Muscle of leg (tissue), 11 donors: ENCODE data around the gene GATAD2B. TPM values are rescaled to one million over a fixed set of nuclear protein-coding genes. Genes with fewer than 3 reads are reported as not detected.
"Not testable (repeated sequence)": the region's sequence is repeated elsewhere in the genome, so short reads cannot be mapped to it uniquely, and the experiment has no call there.

Source experiments
- DNase-seq: peaks from one replicate; pipeline ENCODE4 v3.0.0; 2013
- H3K27ac ChIP-seq: one replicate; pipeline ENCODE4 v1.5.1; 2013; ENCODE audit warnings: mild to moderate bottlenecking, low read length, control low read depth
- H3K27me3 ChIP-seq: one replicate; pipeline ENCODE4 v1.6.1; 2013; ENCODE audit warnings: low read length; ENCODE audit not compliant: control insufficient read depth, insufficient read depth
- H3K36me3 ChIP-seq: one replicate; pipeline ENCODE4 v1.6.1; 2013; ENCODE audit warnings: low read length; ENCODE audit not compliant: control insufficient read depth, insufficient read depth
- H3K4me1 ChIP-seq: one replicate; pipeline ENCODE4 v1.6.1; 2013; ENCODE audit warnings: low read length; ENCODE audit not compliant: control insufficient read depth, insufficient read depth
- H3K4me3 ChIP-seq: one replicate; pipeline ENCODE4 v1.5.1; 2013; ENCODE audit warnings: low read length, control low read depth
- H3K9me3 ChIP-seq: replicated peaks from 2 replicates; pipeline ENCODE4 v1.6.1; 2013; ENCODE audit warnings: low read depth, low read length; ENCODE audit not compliant: control insufficient read depth
- WGBS: methylation state at CpG from one replicate; pipeline ENCODE4 v1.1.5; 2013; ENCODE audit warnings: missing lambda C conversion rate; ENCODE audit not compliant: insufficient coverage; 5-methylcytosine and 5-hydroxymethylcytosine counted together
- polyA plus RNA-seq, 8 donors: library from polyadenylated mRNA; unstranded; fragments of 120-200 nt; gene quantifications; one replicate each; pipeline versions ENCODE4 v1.2.1 to v1.2.3, GENCODE V29; 2013; ENCODE audit warnings: inconsistent platforms in 1 of 8, low replicate concordance in 1 of 8; ENCODE audit not compliant: insufficient read length in 8 of 8, insufficient read depth in 1 of 8
- total RNA-seq: library from RNA; stranded (reverse); fragments of 120-200 nt; gene quantifications from one replicate; pipeline ENCODE4 v1.2.4, GENCODE V29; 2013

GATAD2B gene
- total and polyA plus RNA-seq, 9 donors = 8.8 to 18.3 (median 14.0) TPM

DNA sequence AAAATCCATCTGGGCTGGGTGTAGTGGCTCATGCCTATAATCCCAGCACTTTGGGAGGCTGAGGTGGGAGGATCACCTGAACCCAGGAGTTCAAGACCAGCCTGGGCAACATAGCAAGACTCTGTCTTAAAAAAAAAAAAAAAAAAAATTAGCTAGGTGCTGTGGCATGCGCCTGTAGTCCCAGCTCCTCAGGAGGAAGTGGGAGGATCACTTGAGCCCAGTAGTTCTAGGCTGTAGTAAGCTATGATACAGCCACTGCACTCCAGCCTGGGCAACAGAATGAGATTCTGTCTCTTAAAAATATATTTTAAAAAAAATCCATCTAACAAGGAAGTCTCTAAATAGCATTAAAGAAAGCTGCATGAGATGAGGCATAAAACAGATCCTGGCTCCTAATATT, 26.9 kb downstream of the GATAD2B start:
- not testable (repeated sequence) for H3K36me3 ChIP-seq, H3K9me3 ChIP-seq, H3K27ac ChIP-seq, H3K27me3 ChIP-seq, H3K4me1 ChIP-seq, H3K4me3 ChIP-seq, DNase-seq
- WGBS = no CpG with 5 or more reads among the region's 1 CpG

DNA sequence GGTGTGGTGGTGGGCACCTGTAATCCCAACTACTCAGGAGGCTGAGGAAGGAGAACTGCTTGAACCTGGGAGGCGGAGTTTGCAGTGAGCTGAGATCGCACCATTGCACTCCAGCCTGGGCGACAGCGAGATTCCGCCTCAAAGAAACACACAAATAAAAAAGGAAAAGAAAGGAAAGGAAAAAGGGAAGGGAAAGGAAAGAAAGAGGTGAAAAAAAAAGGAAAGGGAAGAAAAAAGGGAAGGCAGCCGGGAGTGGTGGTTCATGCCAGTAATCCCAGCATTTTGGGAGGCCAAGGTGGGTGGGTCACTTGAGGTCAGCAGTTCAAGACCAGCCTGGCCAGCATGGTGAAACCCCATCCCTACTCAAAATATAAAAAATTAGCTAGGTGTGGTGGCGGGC, 31.7 kb downstream of the GATAD2B start:
- H3K4me3 ChIP-seq, H3K4me1 ChIP-seq, H3K36me3 ChIP-seq, H3K27ac ChIP-seq, H3K27me3 ChIP-seq, DNase-seq, H3K9me3 ChIP-seq: not testable (repeated sequence)
- 100% methylated on average over 1 of the region's 7 CpGs for WGBS

DNA sequence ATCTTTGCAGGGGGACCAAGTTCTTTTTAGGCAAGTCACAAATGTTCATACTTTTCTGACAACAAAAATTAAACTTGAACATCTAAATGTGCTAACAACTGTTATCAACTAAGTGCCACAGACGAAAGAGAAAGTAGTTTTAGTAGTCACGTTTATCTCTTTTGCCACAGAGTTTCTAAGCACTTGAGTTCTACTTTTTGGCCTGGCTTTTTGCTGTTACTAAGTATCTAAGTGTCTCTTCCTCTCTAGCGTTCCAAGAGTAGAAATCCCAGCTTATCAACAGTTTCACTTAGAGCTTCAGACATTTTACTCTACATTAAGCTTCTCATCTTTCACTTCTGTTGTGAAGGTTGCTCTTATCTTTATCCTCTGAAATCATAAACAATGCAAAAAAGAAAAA, 34.2 kb downstream of the GATAD2B start:
- Histone ChIP-seq H3K27ac (no peak overlapping the region), H3K9me3 (no peaks in the 10 kb centered on the region), H3K4me1 (no peaks in the 10 kb centered on the region), H3K4me3 (no peak overlapping the region), H3K27me3 (no peaks in the 10 kb centered on the region), H3K36me3 (peaks cover 4% of the 10 kb centered on the region)
- no CpG with 5 or more reads among the region's 3 CpGs for WGBS
- DNase-seq = no peak

DNA sequence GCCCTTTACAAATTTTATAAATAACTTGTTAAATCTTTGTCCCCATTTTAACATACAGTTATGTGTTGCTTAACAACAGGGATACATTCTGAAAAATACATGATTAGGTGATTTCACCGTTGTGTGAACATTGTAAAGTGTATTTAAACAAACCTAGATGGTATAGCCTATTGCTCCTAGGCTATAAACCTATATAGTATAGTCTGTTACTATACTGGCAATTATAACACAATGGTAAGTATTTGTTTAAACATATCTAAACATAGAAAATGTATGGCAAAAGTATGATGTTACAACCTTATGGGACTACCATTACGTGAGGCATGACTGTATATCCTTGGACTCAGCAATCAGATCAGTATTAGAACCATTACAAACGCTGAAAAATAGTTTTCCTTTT, 36.6 kb downstream of the GATAD2B start:
- H3K4me3 ChIP-seq = no peak overlapping the region
- no peak for DNase-seq
- peaks cover 2% of the 10 kb centered on the region for H3K4me1 ChIP-seq
- no peaks in the 10 kb centered on the region for H3K9me3 ChIP-seq
- WGBS = no CpG with 5 or more reads among the region's 3 CpGs
- H3K36me3 ChIP-seq = peaks cover 4% of the 10 kb centered on the region
- H3K27me3 ChIP-seq = no peaks in the 10 kb centered on the region
- no peak overlapping the region for H3K27ac ChIP-seq

DNA sequence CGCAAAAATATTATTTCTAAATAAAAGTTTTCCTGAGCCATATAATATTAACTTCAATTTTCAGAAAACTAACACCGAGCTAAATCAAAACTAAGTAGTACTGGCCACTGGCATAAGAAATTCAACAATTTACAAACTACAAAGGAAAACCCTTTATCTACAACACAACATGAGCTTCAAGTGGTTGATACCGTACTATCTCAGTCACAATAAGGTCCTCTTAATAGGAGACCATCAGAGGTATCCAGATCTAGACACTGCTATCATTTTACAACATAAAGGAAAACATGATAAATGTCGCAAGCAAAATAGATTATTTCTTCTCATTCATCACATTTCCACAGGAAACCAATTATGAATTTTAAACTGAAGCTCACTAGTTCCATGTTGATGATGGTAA, 39.5 kb downstream of the GATAD2B start:
- Histone ChIP-seq H3K4me3 (no peak overlapping the region), H3K27ac (no peak overlapping the region), H3K36me3 (peaks cover 4% of the 10 kb centered on the region), H3K27me3 (no peaks in the 10 kb centered on the region), H3K4me1 (peaks cover 9% of the 10 kb centered on the region), H3K9me3 (no peaks in the 10 kb centered on the region)
- no CpG with 5 or more reads among the region's 4 CpGs for WGBS
- no peak for DNase-seq

DNA sequence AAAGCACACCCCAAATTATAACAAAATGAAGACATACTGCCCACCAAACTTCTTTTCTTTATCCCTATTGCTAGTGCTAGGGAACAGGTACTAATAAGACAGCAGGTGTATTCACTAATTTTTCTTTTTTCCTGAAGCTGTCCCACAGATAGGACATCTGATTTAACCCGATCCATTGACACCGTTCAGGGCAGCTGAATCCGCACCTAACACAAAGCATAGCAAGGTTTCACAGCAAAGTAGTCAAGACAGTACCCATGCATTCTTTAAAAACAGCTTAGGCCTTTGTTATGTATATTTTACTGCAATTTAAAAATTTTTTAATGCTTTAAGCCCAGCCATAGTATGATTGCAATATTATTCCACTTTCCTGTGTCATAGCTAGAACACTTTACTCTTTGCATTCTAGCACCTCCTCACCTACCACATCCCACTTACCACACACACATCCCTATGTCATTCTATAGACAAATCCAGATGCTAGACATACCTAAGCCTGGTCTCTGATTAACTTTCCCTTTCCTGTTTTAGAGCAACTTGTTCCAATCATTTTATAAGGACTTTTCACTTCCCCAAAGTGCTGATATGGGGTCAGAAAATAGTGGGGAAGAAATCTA, 40.4 kb downstream of the GATAD2B start:
- DNase-seq = no peak
- Histone ChIP-seq H3K36me3 (peaks cover 4% of the 10 kb centered on the region), H3K4me3 (no peak overlapping the region), H3K4me1 (peaks cover 9% of the 10 kb centered on the region), H3K27me3 (no peaks in the 10 kb centered on the region), H3K27ac (peak overlapping the region; percentile 94), H3K9me3 (no peaks in the 10 kb centered on the region)
- WGBS = 60% methylated on average over 1 of the region's 3 CpGs

DNA sequence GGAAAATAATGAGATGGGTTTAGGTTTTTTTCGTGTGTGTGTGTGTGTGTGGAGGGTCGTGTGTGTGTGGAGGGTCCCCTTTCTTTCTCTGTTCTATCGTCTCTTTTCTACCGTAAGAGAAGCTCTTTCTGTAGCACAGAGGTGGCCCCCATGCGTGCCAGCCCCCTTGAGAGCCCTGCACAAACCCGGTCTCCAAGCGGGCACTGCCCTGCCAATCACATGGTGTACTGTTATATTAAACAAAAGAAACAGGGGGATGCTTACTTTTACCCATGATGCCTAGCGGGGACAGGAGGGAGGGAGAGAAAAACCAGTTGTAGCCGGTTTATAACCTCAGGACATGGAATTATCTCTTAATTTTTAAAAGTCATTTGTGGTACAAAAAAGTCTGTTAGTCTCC, 41.0 kb downstream of the GATAD2B start:
- 17% methylated on average over 1 of the region's 9 CpGs for WGBS
- DNase-seq = peak; percentile 83
- Histone ChIP-seq H3K4me3 (peak overlapping the region; percentile 39), H3K4me1 (peaks cover 9% of the 10 kb centered on the region), H3K27ac (peak overlapping the region; percentile 94), H3K36me3 (peaks cover 4% of the 10 kb centered on the region), H3K9me3 (no peaks in the 10 kb centered on the region), H3K27me3 (no peaks in the 10 kb centered on the region)

DNA sequence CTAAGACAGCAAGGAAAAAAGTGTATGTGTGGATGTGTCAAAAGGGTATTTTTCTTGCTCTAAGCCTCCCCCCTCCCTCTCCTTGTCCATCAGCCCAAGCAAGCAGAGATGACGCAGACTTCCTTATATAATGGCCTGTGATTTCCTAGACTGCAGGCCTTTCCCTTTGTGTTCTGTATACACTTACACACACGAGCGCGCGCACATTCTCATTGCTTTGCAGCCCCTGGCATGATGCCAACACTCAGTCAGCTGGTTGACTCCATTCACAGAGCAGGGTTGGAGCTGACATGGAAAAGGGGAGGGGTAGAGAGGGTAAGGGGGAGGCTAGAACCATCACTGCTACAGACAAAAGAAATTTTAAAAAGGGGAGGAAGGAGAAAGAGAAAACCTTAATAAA, 41.8 kb downstream of the GATAD2B start:
- Histone ChIP-seq H3K36me3 (peaks cover 4% of the 10 kb centered on the region), H3K27ac (peak overlapping the region; percentile 94), H3K4me3 (peak overlapping the region; percentile 39), H3K4me1 (peaks cover 9% of the 10 kb centered on the region), H3K9me3 (no peaks in the 10 kb centered on the region), H3K27me3 (no peaks in the 10 kb centered on the region)
- WGBS = no CpG with 5 or more reads among the region's 5 CpGs
- peak; percentile 99 for DNase-seq

DNA sequence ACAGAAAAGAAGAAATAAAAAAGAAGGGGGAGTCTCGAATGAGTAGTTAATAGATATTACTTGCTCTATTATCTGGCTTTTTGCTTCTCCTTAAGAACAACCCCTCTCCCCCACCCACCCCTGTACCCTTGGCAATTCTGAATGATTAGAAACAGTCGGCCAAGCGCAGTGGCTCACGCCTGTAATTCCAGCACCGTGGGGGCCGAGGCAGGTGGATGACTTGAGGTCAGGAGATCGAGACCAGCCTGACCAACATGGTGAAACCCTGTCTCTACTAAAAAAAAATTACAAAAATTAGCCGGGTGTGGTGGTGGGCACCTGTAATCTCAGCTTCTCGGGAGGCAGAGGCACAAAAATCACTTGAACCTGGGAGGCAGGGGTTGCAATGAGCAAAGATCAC, 42.7 kb downstream of the GATAD2B start:
- 94% methylated on average over 2 of the region's 9 CpGs for WGBS
- Histone ChIP-seq H3K36me3 (peaks cover 5% of the 10 kb centered on the region), H3K4me3 (no peak overlapping the region), H3K27ac (peak overlapping the region; percentile 94), H3K9me3 (no peaks in the 10 kb centered on the region), H3K4me1 (peaks cover 9% of the 10 kb centered on the region), H3K27me3 (no peaks in the 10 kb centered on the region)
- no peak for DNase-seq

DNA sequence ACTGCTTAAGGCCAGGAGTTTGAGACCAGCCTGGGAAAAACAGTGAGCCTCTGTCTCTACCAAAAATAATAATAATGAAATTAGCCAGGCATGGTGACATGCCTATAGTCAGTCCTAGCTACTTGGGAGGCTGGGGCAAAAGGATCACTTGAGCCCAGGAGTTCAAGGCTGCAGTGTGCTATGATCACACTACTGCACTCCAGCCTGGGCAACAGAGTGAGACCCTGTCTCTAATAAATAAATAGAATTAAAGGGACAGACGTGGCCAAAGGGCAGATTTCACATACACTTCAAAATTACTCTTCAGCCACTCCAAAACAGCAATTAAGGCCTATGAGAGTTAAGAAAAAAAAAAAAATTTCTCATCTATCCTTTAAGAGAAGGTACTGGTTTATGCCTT, 45.7 kb downstream of the GATAD2B start:
- H3K36me3 ChIP-seq = peaks cover 8% of the 10 kb centered on the region
- no peak overlapping the region for H3K27ac ChIP-seq
- no peak for DNase-seq
- no CpG with 5 or more reads among the region's 1 CpG for WGBS
- H3K27me3 ChIP-seq = no peaks in the 10 kb centered on the region
- no peaks in the 10 kb centered on the region for H3K9me3 ChIP-seq
- no peak overlapping the region for H3K4me3 ChIP-seq
- H3K4me1 ChIP-seq = peaks cover 7% of the 10 kb centered on the region

DNA sequence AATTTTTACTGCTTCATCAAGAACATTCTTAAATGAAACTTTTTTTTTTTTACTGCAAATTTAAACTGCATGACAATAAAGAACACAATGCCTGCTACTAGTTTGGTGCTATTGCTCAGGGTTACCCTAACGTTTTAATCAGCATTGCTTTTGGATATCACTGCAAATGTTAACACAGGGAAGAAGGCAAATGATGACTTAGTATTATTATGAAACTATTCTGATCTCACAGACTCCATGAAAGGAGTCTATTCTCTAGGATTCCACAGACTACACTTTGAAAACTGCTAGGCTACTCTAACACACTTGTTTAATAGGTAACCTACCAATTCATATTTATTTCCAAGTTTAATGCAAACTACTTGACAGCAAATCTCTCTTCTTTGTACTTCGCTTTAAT, 49.8 kb downstream of the GATAD2B start:
- H3K4me3 ChIP-seq = no peak overlapping the region
- H3K9me3 ChIP-seq = no peaks in the 10 kb centered on the region
- peaks cover 11% of the 10 kb centered on the region for H3K36me3 ChIP-seq
- WGBS = no CpG with 5 or more reads among the region's 2 CpGs
- H3K27me3 ChIP-seq = no peaks in the 10 kb centered on the region
- no peaks in the 10 kb centered on the region for H3K4me1 ChIP-seq
- no peak for DNase-seq
- H3K27ac ChIP-seq = no peak overlapping the region
